Endothelial cell of umbilical vein (primary cell): ENCODE data around the gene INO80C. TPM values are rescaled to one million over a fixed set of nuclear protein-coding genes. Genes with fewer than 3 reads are reported as not detected.

ENCODE experiments used
- BruUV-seq: library from RNA; stranded (reverse); fragments of 400-500 nt; replicated peaks from 2 replicates; lab custom pipeline; 2021; lab: Mats Ljungman, UMichigan
- CTCF ChIA-PET: fragments of 300-600, 350-600 bp; sonication (Branson Sonifier 250); formaldehyde crosslinking; loops from one replicate; lab custom pipeline; 2021; ENCODE audit warnings: antibody characterized with exemption, inconsistent platforms; lab: Charles Lee
- POLR2A ChIA-PET: fragments of 300-600, 350-600 bp; sonication (Branson Sonifier 250); formaldehyde crosslinking; loops from one replicate; lab custom pipeline; 2021; ENCODE audit warnings: antibody characterized with exemption, inconsistent platforms; lab: Charles Lee
- DNase-seq: peaks from one replicate; pipeline ENCODE4 v3.0.0-alpha.2; 2011; ENCODE audit warnings: low read depth, low spot score
- FAIRE-seq: peaks from 2 replicates; lab custom pipeline; 2011; peaks lifted over from hg19 to GRCh38; lab: Jason Lieb, UNC
- H2AFZ ChIP-seq: 2 replicates; pipeline ENCODE4 v1.6.0; 2012; ENCODE audit warnings: low read depth, low read length, control low read depth, inconsistent platforms
- H3K27ac ChIP-seq: 2 replicates; pipeline ENCODE4 v1.5.1; 2011; ENCODE audit warnings: low read depth, mild to moderate bottlenecking, control low read depth, low read length, moderate library complexity; ENCODE audit not compliant: insufficient read depth
- H3K27me3 ChIP-seq, 2 experiments: 2 replicates each; pipeline versions ENCODE4 v1.6.0 to v1.6.1; 2011; ENCODE audit warnings: low read length in 2 of 2, mixed read lengths in 1 of 2; ENCODE audit not compliant: control insufficient read depth in 2 of 2, insufficient read depth in 2 of 2
- H3K36me3 ChIP-seq, 2 experiments: 2 replicates in 1 of 2; 3 replicates in 1 of 2; pipeline ENCODE4 v1.5.1; 2011; ENCODE audit warnings: low read length in 2 of 2, mild to moderate bottlenecking in 1 of 2, moderate library complexity in 1 of 2; ENCODE audit not compliant: control insufficient read depth in 2 of 2, insufficient read depth in 2 of 2; ENCODE audit errors: extremely low read depth in 1 of 2
- H3K4me1 ChIP-seq: 3 replicates; pipeline ENCODE4 v1.5.1; 2011; ENCODE audit warnings: mild to moderate bottlenecking, low read length; ENCODE audit not compliant: control insufficient read depth, insufficient read depth; ENCODE audit errors: extremely low read depth
- H3K4me2 ChIP-seq: 2 replicates; pipeline ENCODE4 v1.6.1; 2011; ENCODE audit warnings: low read length, control low read depth, mixed read lengths; ENCODE audit not compliant: insufficient read depth
- H3K4me3 ChIP-seq, 3 experiments: fragments of 200-600 bp in 1 of 3; sonication (generic), shearing (Covaris generic) in 1 of 3; replicated peaks in 1 of 3; 2 replicates each; pipeline ENCODE4 v1.5.1; 2011 to 2016; ENCODE audit warnings: control low read depth in 3 of 3, low read length in 3 of 3, mild to moderate bottlenecking in 2 of 3, inconsistent platforms in 1 of 3, low read depth in 1 of 3, moderate library complexity in 1 of 3; ENCODE audit not compliant: insufficient read depth in 1 of 3
- H3K79me2 ChIP-seq: 2 replicates; pipeline ENCODE4 v1.6.0; 2012; ENCODE audit warnings: low read length, inconsistent platforms; ENCODE audit not compliant: control insufficient read depth, insufficient read depth
- H3K9ac ChIP-seq: replicated peaks from 2 replicates; pipeline ENCODE3; 2011; ENCODE audit warnings: low read length, control low read depth; ENCODE audit not compliant: insufficient read depth; ENCODE audit errors: extremely low read depth
- H3K9me1 ChIP-seq: replicated peaks from 3 replicates; pipeline ENCODE4 v1.6.0; 2011; ENCODE audit warnings: mild to moderate bottlenecking, low read length; ENCODE audit not compliant: control insufficient read depth, insufficient read depth; ENCODE audit errors: extremely low read depth
- H3K9me3 ChIP-seq: replicated peaks from 2 replicates; pipeline ENCODE4 v1.5.1; 2012; ENCODE audit warnings: low read length, inconsistent platforms; ENCODE audit not compliant: control insufficient read depth, insufficient read depth
- H4K20me1 ChIP-seq: replicated peaks from 2 replicates; pipeline ENCODE3; 2011; ENCODE audit warnings: mild to moderate bottlenecking, low read length; ENCODE audit not compliant: control insufficient read depth, insufficient read depth; ENCODE audit errors: extremely low read depth
- CTCF ChIP-seq, 2 donors: IDR thresholded peaks; 1 replicate in 1 of 2; 2 replicates in 1 of 2; pipeline ENCODE4 v1.5.1; 2011; ENCODE audit warnings: low read length in 2 of 2, mild to moderate bottlenecking in 2 of 2, moderate library complexity in 2 of 2, control low read depth in 1 of 2, inconsistent platforms in 1 of 2, low read depth in 1 of 2; ENCODE audit not compliant: insufficient read depth in 1 of 2; ENCODE audit errors: extremely low read depth in 1 of 2
- FOS ChIP-seq: IDR thresholded peaks from 2 replicates; pipeline ENCODE4 v1.6.1; 2011; ENCODE audit warnings: mild to moderate bottlenecking, low read length, moderate library complexity, borderline replicate concordance; ENCODE audit not compliant: insufficient read depth
- GATA2 ChIP-seq: IDR thresholded peaks from 2 replicates; pipeline ENCODE4 v1.7.0; 2011; ENCODE audit warnings: low read depth, mild to moderate bottlenecking, moderate library complexity, mixed read lengths, low read length; ENCODE audit not compliant: insufficient read length, insufficient read depth
- JUN ChIP-seq: IDR thresholded peaks from 2 replicates; pipeline ENCODE4 v1.6.1; 2011; ENCODE audit warnings: borderline replicate concordance, low read depth; ENCODE audit not compliant: insufficient read length, insufficient read depth
- POLR2AphosphoS5 ChIP-seq: IDR thresholded peaks from 2 replicates; pipeline ENCODE4 v1.6.1; 2012; ENCODE audit warnings: low read depth, mild to moderate bottlenecking, control low read depth, low read length, moderate library complexity; ENCODE audit not compliant: insufficient read depth
- dilution Hi-C: fragments of 300-500 bp; cut with MboI; formaldehyde crosslinking; loops from one replicate; pipeline ENCODE4 v1.15.0; 2019; ENCODE audit warnings: low sequenced_read_pairs; ENCODE audit not compliant: extremely low pct_ligation_motif_present
- intact Hi-C: fragments of 100-400 bp; cut with micrococcal nuclease; formaldehyde crosslinking; loops from one replicate; pipeline ENCODE4 v1.10.0; 2022
- polyA plus RNA-seq, 4 experiments: library from polyadenylated mRNA; depleted of rRNA in 3 of 4; stranded (reverse) in 3 of 4; unstranded in 1 of 4; fragments of >200 nt; gene quantifications; 2 replicates each; pipeline versions ENCODE4 v1.2.1 to v1.2.3, GENCODE V29; 2011 to 2012; ENCODE audit warnings: missing spikeins in 1 of 4
- total RNA-seq: library from RNA; stranded (reverse); gene quantifications from 2 replicates; pipeline ENCODE4 v1.2.3, GENCODE V29; 2021
- TF ChIP-seq, protein P1 (sequence below): IDR thresholded peaks from 2 replicates; pipeline ENCODE4 v1.6.1; 2011; ENCODE audit not compliant: insufficient read depth, insufficient read length

Gene INO80C
- total and polyA plus RNA-seq, 2 donors (not counting 3 experiments of a cell fraction or from before 2014, with no cell fraction given): 43.4 to 56.0 TPM

- no peaks in the 10 kb centered on the region for H3K4me1 ChIP-seq
- H3K9ac ChIP-seq: no peak overlapping the region
- CTCF ChIA-PET: no interaction called here
- intact Hi-C loops (no loop called here), dilution Hi-C loops (no loop called here)
- no peak overlapping the region for H3K27ac ChIP-seq
- H3K9me1 ChIP-seq: peaks cover under 1% of the 10 kb centered on the region
- H4K20me1 ChIP-seq: no peaks in the 10 kb centered on the region
- no peak overlapping the region for H2AFZ ChIP-seq
- H3K4me2 ChIP-seq: no peak overlapping the region
- H3K36me3 ChIP-seq: peaks cover 6 to 7% of the 10 kb centered on the region in 2 experiments
- H3K9me3 ChIP-seq: no peaks in the 10 kb centered on the region
- no peaks in the 10 kb centered on the region for H3K27me3 ChIP-seq
- no peak overlapping the region for H3K4me3 ChIP-seq
- peaks cover under 1% of the 10 kb centered on the region for H3K79me2 ChIP-seq
- no TSS peak for BruUV-seq
- DNase-seq: no peak
- no peak for FAIRE-seq
- POLR2A ChIA-PET: no interaction called here
- TF ChIP-seq POLR2AphosphoS5: no peak
- no peak for TF ChIP-seq JUN
- no peak for TF ChIP-seq CTCF (IDR thresholded peaks at IDR 0.05; ENCODE audit: extremely low read depth in 1 of 2, insufficient read depth in 1 of 2, low read depth in 1 of 2, low read length in 2 of 2)
Measured at GRCh38 chr18:35443847-35444246, 53.9 kb downstream of the INO80C start.

- POLR2A ChIA-PET: no interaction called here
- CTCF ChIA-PET: no interaction called here
- no peak overlapping the region for H2AFZ ChIP-seq
Measured at GRCh38 chr18:35443434-35443833, 54.3 kb downstream of the INO80C start.

More at GRCh38 chr18:35443434-35443833, 54.3 kb downstream of the INO80C start:
- Histone ChIP-seq H3K4me1 (no peaks in the 10 kb centered on the region), H3K27ac (no peak overlapping the region), H3K79me2 (no peaks in the 10 kb centered on the region), H3K9me1 (no peaks in the 10 kb centered on the region), H3K9me3 (no peaks in the 10 kb centered on the region), H3K9ac (no peak overlapping the region), H4K20me1 (no peaks in the 10 kb centered on the region), H3K4me2 (no peak overlapping the region), H3K4me3 (no peak overlapping the region), H3K36me3 (peaks cover 6 to 7% of the 10 kb centered on the region in 2 experiments), H3K27me3 (no peaks in the 10 kb centered on the region)
- FAIRE-seq (no peak), DNase-seq (no peak)
- no peak for TF ChIP-seq FOS
- TF ChIP-seq POLR2AphosphoS5: no peak
- TF ChIP-seq CTCF (IDR thresholded peaks at IDR 0.05; ENCODE audit: extremely low read depth in 1 of 2, insufficient read depth in 1 of 2, low read depth in 1 of 2, low read length in 2 of 2): no peak
- TF ChIP-seq, protein P1, sequence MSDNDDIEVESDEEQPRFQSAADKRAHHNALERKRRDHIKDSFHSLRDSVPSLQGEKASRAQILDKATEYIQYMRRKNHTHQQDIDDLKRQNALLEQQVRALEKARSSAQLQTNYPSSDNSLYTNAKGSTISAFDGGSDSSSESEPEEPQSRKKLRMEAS: no peak
- no peak for TF ChIP-seq GATA2
- intact Hi-C loops (no loop called here), dilution Hi-C loops (no loop called here)
- no TSS peak for BruUV-seq
